Measurements from ENCODE around the gene PTPRK.

Gene PTPRK

DNA sequence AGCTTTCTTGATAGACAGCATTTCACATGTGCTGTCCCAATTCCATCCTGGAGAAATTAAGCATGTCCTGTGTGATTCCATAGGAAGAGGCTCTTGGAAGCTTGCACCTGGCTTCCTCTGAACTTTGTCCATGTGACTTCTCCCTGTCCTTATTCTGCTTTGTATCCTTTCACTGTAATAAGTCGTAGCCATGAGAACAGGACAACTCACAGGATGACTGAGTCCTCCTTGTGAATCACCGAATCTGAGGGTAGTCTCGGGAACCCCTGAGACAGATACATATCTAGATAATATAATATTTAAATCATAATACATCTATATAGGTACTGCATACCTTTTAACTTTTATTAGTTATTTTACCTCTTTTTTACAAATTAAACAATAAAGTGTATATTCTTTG lies 462.9 kb downstream of the PTPRK start:
- Histone ChIP-seq H3K9ac (ENCODE audit: low read length) (no peak overlapping the region), H3K27ac (ENCODE audit: low read depth, low read length) (no peak overlapping the region), H3K9me3 (ENCODE audit: low read length) (no peaks in the 10 kb centered on the region), H3K27me3 (ENCODE audit: control insufficient read depth in 1 of 2, insufficient read depth in 2 of 2, low read length in 2 of 2) (no peaks in the 10 kb centered on the region), H3K4me1 (ENCODE audit: insufficient read depth, low read length) (no peaks in the 10 kb centered on the region), H3K36me3 (ENCODE audit: insufficient read depth, low read length) (peaks cover 5% of the 10 kb centered on the region), H3K4me3 (ENCODE audit: low read depth in 1 of 2, low read length in 2 of 2) (no peak overlapping the region)

GRCh38 chr6:128053109-128053508 lies 467.3 kb downstream of the PTPRK start:
- no peak overlapping the region for H3K4me3 ChIP-seq (ENCODE audit: low read depth in 1 of 2, low read length in 2 of 2)
- no peak overlapping the region for H3K27ac ChIP-seq (ENCODE audit: low read depth, low read length)
- no peaks in the 10 kb centered on the region for H3K9me3 ChIP-seq (ENCODE audit: low read length)
- no peak overlapping the region for H3K9ac ChIP-seq (ENCODE audit: low read length)
- H3K4me1 ChIP-seq (ENCODE audit: insufficient read depth, low read length): no peaks in the 10 kb centered on the region
- H3K36me3 ChIP-seq (ENCODE audit: insufficient read depth, low read length): peaks cover 5% of the 10 kb centered on the region
- no peaks in the 10 kb centered on the region for H3K27me3 ChIP-seq (ENCODE audit: control insufficient read depth in 1 of 2, insufficient read depth in 2 of 2, low read length in 2 of 2)

- no peaks in the 10 kb centered on the region for H3K4me1 ChIP-seq (ENCODE audit: insufficient read depth, low read length)
- no peaks in the 10 kb centered on the region for H3K9me3 ChIP-seq (ENCODE audit: low read length)
- H3K4me3 ChIP-seq (ENCODE audit: low read depth in 1 of 2, low read length in 2 of 2): no peak overlapping the region
- H3K36me3 ChIP-seq (ENCODE audit: insufficient read depth, low read length): no peaks in the 10 kb centered on the region
- H3K27me3 ChIP-seq (ENCODE audit: control insufficient read depth in 1 of 2, insufficient read depth in 2 of 2, low read length in 2 of 2): no peaks in the 10 kb centered on the region
- no peak overlapping the region for H3K9ac ChIP-seq (ENCODE audit: low read length)
- no peak overlapping the region for H3K27ac ChIP-seq (ENCODE audit: low read depth, low read length)
Measured at GRCh38 chr6:128047989-128048388, 472.4 kb downstream of the PTPRK start.

- H3K9me3 ChIP-seq (ENCODE audit: low read length): no peaks in the 10 kb centered on the region
- H3K27ac ChIP-seq (ENCODE audit: low read depth, low read length): no peak overlapping the region
- no peaks in the 10 kb centered on the region for H3K36me3 ChIP-seq (ENCODE audit: insufficient read depth, low read length)
- no peaks in the 10 kb centered on the region for H3K4me1 ChIP-seq (ENCODE audit: insufficient read depth, low read length)
- H3K4me3 ChIP-seq (ENCODE audit: low read depth in 1 of 2, low read length in 2 of 2): no peak overlapping the region
- H3K27me3 ChIP-seq (ENCODE audit: control insufficient read depth in 1 of 2, insufficient read depth in 2 of 2, low read length in 2 of 2): no peaks in the 10 kb centered on the region
- H3K9ac ChIP-seq (ENCODE audit: low read length): no peak overlapping the region
Measured at GRCh38 chr6:128046033-128046432, 474.4 kb downstream of the PTPRK start.

- Histone ChIP-seq H3K9ac (ENCODE audit: low read length) (no peak overlapping the region), H3K36me3 (ENCODE audit: insufficient read depth, low read length) (no peaks in the 10 kb centered on the region), H3K27ac (ENCODE audit: low read depth, low read length) (no peak overlapping the region), H3K9me3 (ENCODE audit: low read length) (no peaks in the 10 kb centered on the region), H3K4me1 (ENCODE audit: insufficient read depth, low read length) (no peaks in the 10 kb centered on the region), H3K4me3 (ENCODE audit: low read depth in 1 of 2, low read length in 2 of 2) (no peak overlapping the region), H3K27me3 (ENCODE audit: control insufficient read depth in 1 of 2, insufficient read depth in 2 of 2, low read length in 2 of 2) (no peaks in the 10 kb centered on the region)
Measured at GRCh38 chr6:128039543-128039942, 480.9 kb downstream of the PTPRK start.

DNA sequence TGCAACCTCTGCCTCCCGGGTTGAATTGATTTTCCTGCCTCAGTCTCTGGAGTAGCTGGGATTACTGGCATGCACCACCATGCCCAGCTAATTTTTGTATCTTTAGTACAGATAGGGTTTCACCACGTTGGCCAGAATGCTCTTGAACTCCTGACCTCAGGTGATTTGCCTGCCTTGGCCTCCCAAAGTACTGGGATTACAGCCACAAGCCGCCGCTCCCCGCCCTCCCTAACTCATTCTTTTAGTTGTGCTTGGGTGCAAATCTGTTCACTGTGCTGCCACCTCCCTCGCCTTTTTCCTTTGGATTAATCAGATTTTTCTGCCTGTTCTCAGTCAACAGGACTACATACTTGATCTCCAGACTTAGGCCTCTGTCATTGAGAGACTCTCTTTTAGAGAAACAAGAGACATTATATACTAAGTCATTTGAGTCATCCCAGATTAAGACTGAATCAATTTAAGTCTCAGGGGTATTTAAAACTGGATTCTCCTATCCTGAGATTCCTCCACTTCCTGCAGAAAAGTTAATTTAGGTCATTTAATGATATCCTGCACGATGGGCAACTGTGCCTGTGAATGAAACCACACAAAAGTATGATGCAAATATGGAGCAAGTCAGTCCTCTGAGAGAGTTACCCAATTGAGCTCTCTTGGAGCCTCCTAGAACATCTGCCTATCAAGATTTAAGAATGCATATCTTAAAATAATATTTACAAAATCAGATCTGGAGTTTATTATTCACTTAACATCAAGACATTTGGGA lies 483.4 kb downstream of the PTPRK start:
- H3K4me1 ChIP-seq (ENCODE audit: insufficient read depth, low read length): no peaks in the 10 kb centered on the region
- no peaks in the 10 kb centered on the region for H3K36me3 ChIP-seq (ENCODE audit: insufficient read depth, low read length)
- no peak overlapping the region for H3K9ac ChIP-seq (ENCODE audit: low read length)
- no peak overlapping the region for H3K4me3 ChIP-seq (ENCODE audit: low read depth in 1 of 2, low read length in 2 of 2)
- no peak overlapping the region for H3K27ac ChIP-seq (ENCODE audit: low read depth, low read length)
- H3K27me3 ChIP-seq (ENCODE audit: control insufficient read depth in 1 of 2, insufficient read depth in 2 of 2, low read length in 2 of 2): no peaks in the 10 kb centered on the region
- no peaks in the 10 kb centered on the region for H3K9me3 ChIP-seq (ENCODE audit: low read length)

GRCh38 chr6:128033156-128033555 lies 487.2 kb downstream of the PTPRK start:
- H3K27me3 ChIP-seq (ENCODE audit: control insufficient read depth in 1 of 2, insufficient read depth in 2 of 2, low read length in 2 of 2): no peaks in the 10 kb centered on the region
- H3K9ac ChIP-seq (ENCODE audit: low read length): no peak overlapping the region
- H3K27ac ChIP-seq (ENCODE audit: low read depth, low read length): no peak overlapping the region
- no peak overlapping the region for H3K4me3 ChIP-seq (ENCODE audit: low read depth in 1 of 2, low read length in 2 of 2)
- H3K4me1 ChIP-seq (ENCODE audit: insufficient read depth, low read length): no peaks in the 10 kb centered on the region
- H3K36me3 ChIP-seq (ENCODE audit: insufficient read depth, low read length): no peaks in the 10 kb centered on the region
- no peaks in the 10 kb centered on the region for H3K9me3 ChIP-seq (ENCODE audit: low read length)

DNA sequence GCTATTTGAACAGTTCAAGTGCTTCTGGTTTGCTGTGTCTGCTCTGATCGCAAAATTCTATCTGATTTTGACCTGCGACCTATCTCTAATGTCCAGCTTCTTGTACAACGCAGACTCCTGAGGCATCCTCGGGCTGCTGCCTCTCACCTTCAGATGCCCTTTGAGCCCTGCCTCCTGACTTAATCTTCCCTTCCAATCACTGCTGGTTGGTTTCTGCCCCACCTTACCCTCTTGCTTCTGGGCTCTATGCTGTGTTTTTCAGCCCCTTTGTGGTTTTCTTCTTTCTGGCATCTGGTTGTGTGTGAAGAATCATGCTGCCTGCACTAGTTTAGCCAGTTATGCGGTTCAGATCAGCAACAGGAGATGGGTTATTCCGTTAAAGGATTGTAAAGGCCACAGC lies 488.4 kb downstream of the PTPRK start:
- Histone ChIP-seq H3K9me3 (ENCODE audit: low read length) (no peaks in the 10 kb centered on the region), H3K4me3 (ENCODE audit: low read depth in 1 of 2, low read length in 2 of 2) (no peak overlapping the region), H3K27me3 (ENCODE audit: control insufficient read depth in 1 of 2, insufficient read depth in 2 of 2, low read length in 2 of 2) (no peaks in the 10 kb centered on the region), H3K27ac (ENCODE audit: low read depth, low read length) (no peak overlapping the region), H3K36me3 (ENCODE audit: insufficient read depth, low read length) (no peaks in the 10 kb centered on the region), H3K4me1 (ENCODE audit: insufficient read depth, low read length) (no peaks in the 10 kb centered on the region), H3K9ac (ENCODE audit: low read length) (no peak overlapping the region)

- Histone ChIP-seq H3K4me1 (ENCODE audit: insufficient read depth, low read length) (no peaks in the 10 kb centered on the region), H3K36me3 (ENCODE audit: insufficient read depth, low read length) (no peaks in the 10 kb centered on the region), H3K4me3 (ENCODE audit: low read depth in 1 of 2, low read length in 2 of 2) (no peak overlapping the region), H3K27me3 (ENCODE audit: control insufficient read depth in 1 of 2, insufficient read depth in 2 of 2, low read length in 2 of 2) (no peaks in the 10 kb centered on the region), H3K9me3 (ENCODE audit: low read length) (no peaks in the 10 kb centered on the region), H3K27ac (ENCODE audit: low read depth, low read length) (no peak overlapping the region), H3K9ac (ENCODE audit: low read length) (no peak overlapping the region)
Measured at GRCh38 chr6:128029826-128030225, 490.6 kb downstream of the PTPRK start.

GRCh38 chr6:128028183-128028582 lies 492.2 kb downstream of the PTPRK start:
- Histone ChIP-seq H3K27ac (ENCODE audit: low read depth, low read length) (no peak overlapping the region), H3K36me3 (ENCODE audit: insufficient read depth, low read length) (no peaks in the 10 kb centered on the region), H3K9ac (ENCODE audit: low read length) (no peak overlapping the region), H3K4me1 (ENCODE audit: insufficient read depth, low read length) (no peaks in the 10 kb centered on the region), H3K4me3 (ENCODE audit: low read depth in 1 of 2, low read length in 2 of 2) (no peak overlapping the region), H3K9me3 (ENCODE audit: low read length) (no peaks in the 10 kb centered on the region), H3K27me3 (ENCODE audit: control insufficient read depth in 1 of 2, insufficient read depth in 2 of 2, low read length in 2 of 2) (no peaks in the 10 kb centered on the region)

DNA sequence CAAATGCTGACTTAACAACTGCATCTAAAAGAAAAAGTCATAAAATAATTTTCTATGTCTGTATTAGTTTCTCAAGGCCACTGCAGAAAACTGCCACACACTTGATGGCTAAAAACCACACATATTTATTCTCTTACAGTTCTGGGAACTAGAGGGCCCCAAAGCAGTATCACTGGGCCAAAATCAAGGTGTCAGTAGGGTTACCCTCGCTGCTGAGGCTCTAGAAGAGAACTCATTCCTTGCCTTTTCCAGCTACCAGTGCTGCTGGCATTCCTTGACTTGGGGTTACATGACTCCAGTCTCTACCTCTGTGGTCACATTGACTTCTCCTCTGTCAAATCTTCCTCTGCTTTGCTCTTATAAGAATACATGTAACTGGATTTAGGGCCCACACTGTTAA lies 494.9 kb downstream of the PTPRK start:
- Histone ChIP-seq H3K36me3 (ENCODE audit: insufficient read depth, low read length) (no peaks in the 10 kb centered on the region), H3K9ac (ENCODE audit: low read length) (no peak overlapping the region), H3K9me3 (ENCODE audit: low read length) (no peaks in the 10 kb centered on the region), H3K27ac (ENCODE audit: low read depth, low read length) (no peak overlapping the region), H3K27me3 (ENCODE audit: control insufficient read depth in 1 of 2, insufficient read depth in 2 of 2, low read length in 2 of 2) (no peaks in the 10 kb centered on the region), H3K4me1 (ENCODE audit: insufficient read depth, low read length) (no peaks in the 10 kb centered on the region), H3K4me3 (ENCODE audit: low read depth in 1 of 2, low read length in 2 of 2) (no peak overlapping the region)

DNA sequence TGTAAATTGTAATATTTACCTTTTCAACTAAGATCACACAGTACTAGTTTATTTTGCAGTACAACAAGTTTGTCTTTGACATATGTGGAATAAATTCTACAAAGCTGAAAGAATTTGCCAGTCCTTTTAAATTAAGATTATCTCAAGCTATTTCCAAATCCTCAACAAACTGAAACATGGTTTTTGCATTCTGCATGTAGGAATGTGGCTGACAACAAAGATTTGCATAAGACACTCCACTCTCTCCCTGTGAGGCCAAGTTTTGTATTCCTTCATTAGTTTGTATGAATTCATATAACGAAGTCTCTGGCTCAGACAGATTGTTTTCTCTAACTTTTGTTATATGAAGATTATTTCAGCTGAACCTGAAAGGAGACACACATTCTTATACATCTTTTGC lies 495.4 kb downstream of the PTPRK start:
- H3K27ac ChIP-seq (ENCODE audit: low read depth, low read length): no peak overlapping the region
- no peaks in the 10 kb centered on the region for H3K9me3 ChIP-seq (ENCODE audit: low read length)
- H3K36me3 ChIP-seq (ENCODE audit: insufficient read depth, low read length): no peaks in the 10 kb centered on the region
- H3K4me3 ChIP-seq (ENCODE audit: low read depth in 1 of 2, low read length in 2 of 2): no peak overlapping the region
- H3K4me1 ChIP-seq (ENCODE audit: insufficient read depth, low read length): no peaks in the 10 kb centered on the region
- H3K27me3 ChIP-seq (ENCODE audit: control insufficient read depth in 1 of 2, insufficient read depth in 2 of 2, low read length in 2 of 2): no peaks in the 10 kb centered on the region
- no peak overlapping the region for H3K9ac ChIP-seq (ENCODE audit: low read length)
